Measurements from ENCODE around the gene RNF175.

The RNF175 gene

GRCh38 chr4:153785910-153786721 lies 26.3 kb upstream of the RNF175 start:
- in situ Hi-C loops (cut with MboI; ENCODE audit: low sequenced_read_pairs), result no loop called here

- in situ Hi-C loops (cut with MboI; ENCODE audit: low sequenced_read_pairs), result no loop called here
These were observed 24.4 kb upstream of the RNF175 start for GRCh38 chr4:153784166-153784699.

- in situ Hi-C loops (cut with MboI; ENCODE audit: low sequenced_read_pairs), result no loop called here
These were observed 22.8 kb upstream of the RNF175 start for GRCh38 chr4:153782581-153782980.

GRCh38 chr4:153781717-153782416 lies 22.0 kb upstream of the RNF175 start:
- in situ Hi-C loops (cut with MboI; ENCODE audit: low sequenced_read_pairs), result no loop called here

GRCh38 chr4:153781280-153781679 lies 21.5 kb upstream of the RNF175 start:
- in situ Hi-C loops (cut with MboI; ENCODE audit: low sequenced_read_pairs), result no loop called here

- in situ Hi-C loops (cut with MboI; ENCODE audit: low sequenced_read_pairs), result no loop called here
These were observed 21.1 kb upstream of the RNF175 start for GRCh38 chr4:153780876-153781275.

- in situ Hi-C loops (cut with MboI; ENCODE audit: low sequenced_read_pairs), result no loop called here
These were observed 20.4 kb upstream of the RNF175 start for GRCh38 chr4:153780221-153780620.

- in situ Hi-C loops (cut with MboI; ENCODE audit: low sequenced_read_pairs), result no loop called here
These were observed 18.6 kb upstream of the RNF175 start for GRCh38 chr4:153778383-153778782.

- in situ Hi-C loops (cut with MboI; ENCODE audit: low sequenced_read_pairs), result no loop called here
These were observed 17.6 kb upstream of the RNF175 start for GRCh38 chr4:153777421-153777820.

- in situ Hi-C loops (cut with MboI; ENCODE audit: low sequenced_read_pairs), result no loop called here
These were observed 16.8 kb upstream of the RNF175 start for GRCh38 chr4:153776601-153777000.

- in situ Hi-C loops (cut with MboI; ENCODE audit: low sequenced_read_pairs), result no loop called here
These were observed 13.4 kb upstream of the RNF175 start for GRCh38 chr4:153773236-153773690.

- in situ Hi-C loops (cut with MboI; ENCODE audit: low sequenced_read_pairs), result no loop called here
These were observed 11.2 kb upstream of the RNF175 start for GRCh38 chr4:153771046-153771445.

- in situ Hi-C loops (cut with MboI; ENCODE audit: low sequenced_read_pairs), result no loop called here
These were observed 6.9 kb upstream of the RNF175 start for GRCh38 chr4:153766758-153767157.

GRCh38 chr4:153765894-153766293 lies 6.1 kb upstream of the RNF175 start:
- in situ Hi-C loops (cut with MboI; ENCODE audit: low sequenced_read_pairs), result no loop called here

- in situ Hi-C loops (cut with MboI; ENCODE audit: low sequenced_read_pairs), result no loop called here
These were observed 5.0 kb upstream of the RNF175 start for GRCh38 chr4:153764601-153765368.

- in situ Hi-C loops (cut with MboI; ENCODE audit: low sequenced_read_pairs), result no loop called here
These were observed 3.6 kb upstream of the RNF175 start for GRCh38 chr4:153763404-153763803.

GRCh38 chr4:153758688-153759406 lies 977 bp downstream of the RNF175 start:
- in situ Hi-C loops (cut with MboI; ENCODE audit: low sequenced_read_pairs), result no loop called here

GRCh38 chr4:153758136-153758535 lies 1.7 kb downstream of the RNF175 start:
- in situ Hi-C loops (cut with MboI; ENCODE audit: low sequenced_read_pairs), result no loop called here

- in situ Hi-C loops (cut with MboI; ENCODE audit: low sequenced_read_pairs), result no loop called here
These were observed 2.4 kb downstream of the RNF175 start for GRCh38 chr4:153757407-153757806.

GRCh38 chr4:153755186-153755585 lies 4.6 kb downstream of the RNF175 start:
- in situ Hi-C loops (cut with MboI; ENCODE audit: low sequenced_read_pairs), result no loop called here
